ENCODE measurements around the gene AGAP1.

The AGAP1 gene

GRCh38 chr2:235641956-235642355 is 148.1 kb downstream of the AGAP1 start:
- DNase-seq: no peak

GRCh38 chr2:235642446-235643098 is 148.7 kb downstream of the AGAP1 start:
- DNase-seq: no peak

GRCh38 chr2:235643680-235644511 is 150.1 kb downstream of the AGAP1 start:
- DNase-seq: no peak

- DNase-seq: no peak
These were observed 153.4 kb downstream of the AGAP1 start for GRCh38 chr2:235647264-235647663.

GRCh38 chr2:235647877-235648276 is 154.0 kb downstream of the AGAP1 start:
- DNase-seq: no peak

GRCh38 chr2:235649418-235649817 is 155.6 kb downstream of the AGAP1 start:
- no peak for DNase-seq

GRCh38 chr2:235651643-235652042 is 157.8 kb downstream of the AGAP1 start:
- no peak for DNase-seq

- peak; percentile 62 for DNase-seq
These were observed 160.4 kb downstream of the AGAP1 start for GRCh38 chr2:235654103-235654813.

- peak; percentile 69 for DNase-seq
These were observed 164.7 kb downstream of the AGAP1 start for GRCh38 chr2:235658351-235659174.

- no peak for DNase-seq
These were observed 166.0 kb downstream of the AGAP1 start for GRCh38 chr2:235659767-235660322.

- DNase-seq: no peak
These were observed 166.7 kb downstream of the AGAP1 start for GRCh38 chr2:235660484-235661082.

GRCh38 chr2:235661167-235661937 is 167.5 kb downstream of the AGAP1 start:
- no peak for DNase-seq

GRCh38 chr2:235661952-235662351 is 168.1 kb downstream of the AGAP1 start:
- DNase-seq: no peak

GRCh38 chr2:235663875-235664274 is 170.0 kb downstream of the AGAP1 start:
- DNase-seq: peak; percentile 67

- no peak for DNase-seq
These were observed 171.9 kb downstream of the AGAP1 start for GRCh38 chr2:235665661-235666212.

GRCh38 chr2:235666213-235666781 is 172.5 kb downstream of the AGAP1 start:
- DNase-seq: peak; percentile 98

- no peak for DNase-seq
These were observed 174.9 kb downstream of the AGAP1 start for GRCh38 chr2:235668782-235669181.

- DNase-seq: peak; percentile 93
These were observed 175.5 kb downstream of the AGAP1 start for GRCh38 chr2:235669269-235669831.

GRCh38 chr2:235669983-235670962 is 176.4 kb downstream of the AGAP1 start:
- DNase-seq: peak; percentile 89
